GM12878 (cell line): ENCODE results near the gene TPO.

Experiments
- CTCF ChIP-seq, 3 experiments: IDR thresholded peaks in 2 of 3; conservative IDR thresholded peaks in 1 of 3; 2 replicates each; pipeline ENCODE4 v1.5.1; 2011; ENCODE audit warnings: low read depth in 3 of 3, low read length in 3 of 3, mild to moderate bottlenecking in 3 of 3, control low read depth in 2 of 3, moderate library complexity in 2 of 3, inconsistent platforms in 1 of 3, mixed read lengths in 1 of 3; ENCODE audit not compliant: control insufficient read depth in 2 of 3, insufficient read depth in 1 of 3; ENCODE audit errors: extremely low read depth in 1 of 3
- TARDBP ChIP-seq: IDR thresholded peaks from 2 replicates; pipeline ENCODE4 v1.6.1; 2016; ENCODE audit warnings: borderline replicate concordance

- TF ChIP-seq TARDBP = no peak
- TF ChIP-seq CTCF (IDR thresholded peaks at IDR 0.05 in 2 of 3, conservative IDR thresholded peaks at IDR 0.05 in 1 of 3; ENCODE audit: control insufficient read depth in 2 of 3, extremely low read depth in 1 of 3, insufficient read depth in 1 of 3, low read depth in 3 of 3, low read length in 3 of 3) = no peak
Observed at GRCh38 chr2:1420746-1421480, 7.7 kb downstream of the TPO start.
